H1 (cell line): Measurements from ENCODE around the gene GALNT7.

ENCODE experiments used
- CTCF ChIP-seq, 3 experiments: IDR thresholded peaks; 1 replicate in 2 of 3; 2 replicates in 1 of 3; pipeline versions ENCODE4 v1.5.1 to v1.6.1; 2011; ENCODE audit warnings: low read length in 3 of 3, mild to moderate bottlenecking in 3 of 3, inconsistent platforms in 2 of 3, low read depth in 1 of 3, moderate library complexity in 1 of 3; ENCODE audit not compliant: insufficient read depth in 1 of 3; ENCODE audit errors: control extremely low read depth in 1 of 3
- EZH2 ChIP-seq: fragments of 200-600 bp; sonication (generic); IDR thresholded peaks from 2 replicates; pipeline ENCODE4 v1.7.1; 2012; ENCODE audit warnings: low read depth, mild to moderate bottlenecking, moderate library complexity, low read length, inconsistent platforms; ENCODE audit not compliant: severe bottlenecking
- SIRT6 ChIP-seq: IDR thresholded peaks from one replicate; pipeline ENCODE4 v1.7.1; 2012; ENCODE audit warnings: low read length, inconsistent platforms
- TEAD4 ChIP-seq: IDR thresholded peaks from 2 replicates; pipeline ENCODE4 v1.6.1; 2012; ENCODE audit warnings: low read depth, low read length, inconsistent platforms, mixed read lengths

- no peak for TF ChIP-seq EZH2
- TF ChIP-seq CTCF (IDR thresholded peaks at IDR 0.05; ENCODE audit: control extremely low read depth in 1 of 3, insufficient read depth in 1 of 3, low read depth in 1 of 3, low read length in 3 of 3), result no peak
- no peak for TF ChIP-seq TEAD4
- TF ChIP-seq SIRT6, result no peak
These were observed 120.2 kb downstream of the GALNT7 start for GRCh38 chr4:173288698-173289352.
